ENCODE data around the gene ARHGAP24.

DNA sequence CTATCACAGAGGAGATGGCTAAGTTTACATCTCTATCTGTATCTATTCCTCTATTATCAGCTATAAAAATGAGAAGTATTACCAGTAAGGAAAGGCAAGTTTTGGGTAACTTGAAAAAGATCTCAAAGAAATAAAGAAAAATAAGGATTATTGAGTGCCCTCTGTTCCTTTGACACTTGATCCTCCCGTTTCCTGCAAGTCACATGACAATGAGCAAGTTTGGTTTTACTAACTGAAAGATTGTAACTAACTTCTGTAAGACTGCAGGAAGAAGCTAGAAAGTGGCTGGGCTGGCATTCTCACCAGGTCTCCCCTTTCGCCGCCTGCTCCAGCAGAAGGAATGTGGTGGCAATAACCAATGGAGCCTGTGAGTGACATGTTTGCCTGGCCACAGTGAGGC is 59.2 kb downstream of the ARHGAP24 start:
- no peak for TF ChIP-seq POLR2A (IDR thresholded peaks at IDR 0.05)
- TF ChIP-seq, protein P1, sequence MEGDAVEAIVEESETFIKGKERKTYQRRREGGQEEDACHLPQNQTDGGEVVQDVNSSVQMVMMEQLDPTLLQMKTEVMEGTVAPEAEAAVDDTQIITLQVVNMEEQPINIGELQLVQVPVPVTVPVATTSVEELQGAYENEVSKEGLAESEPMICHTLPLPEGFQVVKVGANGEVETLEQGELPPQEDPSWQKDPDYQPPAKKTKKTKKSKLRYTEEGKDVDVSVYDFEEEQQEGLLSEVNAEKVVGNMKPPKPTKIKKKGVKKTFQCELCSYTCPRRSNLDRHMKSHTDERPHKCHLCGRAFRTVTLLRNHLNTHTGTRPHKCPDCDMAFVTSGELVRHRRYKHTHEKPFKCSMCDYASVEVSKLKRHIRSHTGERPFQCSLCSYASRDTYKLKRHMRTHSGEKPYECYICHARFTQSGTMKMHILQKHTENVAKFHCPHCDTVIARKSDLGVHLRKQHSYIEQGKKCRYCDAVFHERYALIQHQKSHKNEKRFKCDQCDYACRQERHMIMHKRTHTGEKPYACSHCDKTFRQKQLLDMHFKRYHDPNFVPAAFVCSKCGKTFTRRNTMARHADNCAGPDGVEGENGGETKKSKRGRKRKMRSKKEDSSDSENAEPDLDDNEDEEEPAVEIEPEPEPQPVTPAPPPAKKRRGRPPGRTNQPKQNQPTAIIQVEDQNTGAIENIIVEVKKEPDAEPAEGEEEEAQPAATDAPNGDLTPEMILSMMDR (IDR thresholded peaks at IDR 0.05), result no peak

All from right lobe of liver (tissue), 4 donors.